Measurements from ENCODE around the gene KLF13.

Gene KLF13

GRCh38 chr15:31400222-31400927 is 73.7 kb downstream of the KLF13 start:
- no peak for DNase-seq (ENCODE audit: low read depth in 2 of 2)

DNA sequence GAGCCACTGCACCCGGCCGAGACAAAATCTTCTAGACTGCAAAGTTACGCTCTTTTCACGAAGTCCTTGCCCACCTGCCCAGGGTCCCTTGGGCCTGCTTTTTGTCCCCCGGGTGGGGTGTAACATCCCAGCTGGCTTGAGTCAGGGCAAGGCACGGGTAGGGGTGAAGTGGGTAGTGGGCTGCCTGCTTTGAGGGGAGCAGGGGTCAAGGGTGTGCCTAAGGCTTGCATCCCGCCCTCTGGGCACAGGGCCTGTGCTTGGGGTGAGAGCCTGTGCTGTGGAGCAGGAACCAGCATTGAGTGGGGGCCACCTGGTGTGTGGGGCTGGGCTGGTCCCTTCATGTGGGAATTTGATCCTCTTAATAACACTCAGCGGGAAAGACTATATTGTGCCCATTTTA is 74.6 kb downstream of the KLF13 start:
- no peak for DNase-seq (ENCODE audit: low read depth in 2 of 2)

DNA sequence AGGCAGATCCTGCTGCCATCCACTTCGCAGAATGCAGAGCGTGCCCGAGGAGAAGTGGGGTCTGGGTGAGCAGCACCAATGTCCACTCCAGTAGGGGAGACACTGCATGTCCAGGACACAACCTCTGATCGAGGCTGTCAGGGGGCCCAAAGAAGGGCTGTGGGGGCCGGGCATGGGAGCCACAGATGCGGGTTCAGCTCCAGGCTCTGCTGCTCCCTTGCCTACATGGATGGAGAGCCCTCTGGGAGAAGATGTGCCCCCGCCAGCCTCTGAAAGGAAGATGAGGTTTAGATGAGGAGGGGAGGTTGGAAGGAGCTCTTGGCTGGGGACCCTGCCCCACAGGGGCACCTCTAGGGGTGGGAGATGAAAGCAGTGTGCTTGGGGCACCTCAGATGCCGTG is 75.4 kb downstream of the KLF13 start:
- no peak for DNase-seq (ENCODE audit: low read depth in 2 of 2)

DNA sequence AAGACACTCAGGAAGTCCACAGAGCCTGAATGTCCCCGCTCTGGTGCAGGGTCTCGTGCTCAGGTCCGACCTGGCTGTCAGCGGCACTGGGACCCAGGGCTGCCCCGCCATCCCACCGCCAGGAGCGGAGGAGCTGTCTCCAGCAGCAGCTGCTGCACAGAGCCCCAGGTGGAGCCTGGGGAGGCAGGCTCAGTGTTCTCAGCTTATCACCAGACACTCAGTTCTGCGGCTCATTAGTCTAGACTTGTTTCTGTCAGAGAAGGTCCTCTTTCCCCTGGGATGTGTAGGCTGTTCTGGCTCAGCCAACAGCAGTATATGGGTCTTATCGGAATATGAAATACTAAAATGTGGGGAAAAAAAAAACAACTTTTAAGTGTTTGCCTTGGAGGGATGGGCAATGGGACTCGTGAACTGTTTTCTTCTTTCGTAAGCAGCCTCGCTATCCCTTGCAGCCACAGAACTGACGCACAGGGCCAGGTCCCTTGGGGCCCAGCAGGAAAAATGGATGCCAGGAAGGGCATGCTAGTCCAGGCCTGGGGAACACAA is 75.9 kb downstream of the KLF13 start:
- DNase-seq (ENCODE audit: low read depth in 2 of 2): no peak

DNA sequence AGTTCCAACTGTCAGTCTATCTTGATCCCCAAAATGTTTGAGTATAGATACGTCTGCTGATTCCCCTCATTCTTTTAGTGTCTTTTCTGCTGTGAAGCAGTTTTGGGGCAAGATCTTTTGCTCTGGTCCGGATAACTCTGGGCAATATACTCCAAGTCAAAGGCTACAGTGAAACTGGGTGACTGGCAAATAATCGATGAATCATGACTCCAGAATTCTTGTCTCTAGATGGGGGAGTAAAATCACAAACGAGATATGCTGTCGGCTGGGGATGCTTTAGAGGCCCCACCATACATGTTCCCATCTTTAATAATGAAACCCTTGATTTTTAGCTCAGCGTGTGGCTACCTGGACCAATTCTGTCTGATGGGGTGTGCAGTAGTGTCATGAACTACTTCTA is 76.5 kb downstream of the KLF13 start:
- no peak for DNase-seq (ENCODE audit: low read depth in 2 of 2)

DNA sequence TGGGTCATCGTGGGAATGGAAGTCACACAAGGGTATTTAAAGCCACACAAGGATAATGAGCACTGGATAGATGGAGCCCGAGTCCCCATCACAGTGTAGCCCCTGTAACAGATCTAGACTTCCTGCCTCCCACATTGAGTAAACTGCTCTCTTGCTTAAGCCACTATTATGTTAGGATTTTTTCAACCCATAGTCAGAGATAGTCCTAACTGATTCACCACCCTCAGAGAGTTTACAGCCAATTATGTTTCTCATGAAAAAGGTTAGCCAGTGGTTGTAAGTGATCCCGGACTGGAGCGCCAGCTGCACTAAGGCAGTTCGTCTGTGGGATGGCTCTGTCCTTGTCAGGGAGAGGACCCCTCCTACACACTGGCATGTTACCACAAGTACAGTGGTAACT is 77.0 kb downstream of the KLF13 start:
- DNase-seq (ENCODE audit: low read depth in 2 of 2): no peak

GRCh38 chr15:31404345-31404744 is 77.7 kb downstream of the KLF13 start:
- DNase-seq (ENCODE audit: low read depth in 2 of 2): no peak

- DNase-seq (ENCODE audit: low read depth in 2 of 2): no peak
These were observed 78.7 kb downstream of the KLF13 start for GRCh38 chr15:31405200-31405920.

- no peak for DNase-seq (ENCODE audit: low read depth in 2 of 2)
These were observed 80.7 kb downstream of the KLF13 start for GRCh38 chr15:31407376-31407775.

GRCh38 chr15:31407851-31408250 is 81.2 kb downstream of the KLF13 start:
- DNase-seq (ENCODE audit: low read depth in 2 of 2): no peak

- DNase-seq (ENCODE audit: low read depth in 2 of 2): no peak
These were observed 82.1 kb downstream of the KLF13 start for GRCh38 chr15:31408724-31409123.

- no peak for DNase-seq (ENCODE audit: low read depth in 2 of 2)
These were observed 82.5 kb downstream of the KLF13 start for GRCh38 chr15:31409171-31409570.

- no peak for DNase-seq (ENCODE audit: low read depth in 2 of 2)
These were observed 86.2 kb downstream of the KLF13 start for GRCh38 chr15:31412824-31413223.

GRCh38 chr15:31415201-31415600 is 88.6 kb downstream of the KLF13 start:
- no peak for DNase-seq (ENCODE audit: low read depth in 2 of 2)

DNA sequence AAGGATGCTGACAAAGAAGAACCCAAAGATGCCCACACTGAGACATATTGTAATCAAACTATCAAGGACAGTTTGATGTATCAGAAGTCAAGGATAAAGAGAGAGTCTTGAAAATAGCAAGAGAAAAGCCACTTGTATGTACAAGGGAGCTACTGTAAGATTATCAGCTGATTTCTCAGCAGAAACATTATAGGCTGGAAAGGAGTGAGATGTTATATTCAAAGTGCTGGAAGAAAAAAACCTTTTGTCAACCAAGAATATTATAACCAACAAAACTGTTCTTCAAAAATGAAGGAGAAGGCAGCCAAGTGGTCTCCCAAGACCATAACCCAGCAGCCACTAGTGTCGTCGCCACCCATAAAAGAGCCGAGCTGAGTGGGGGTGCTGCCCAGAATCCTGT is 93.2 kb downstream of the KLF13 start:
- no peak for DNase-seq (ENCODE audit: low read depth in 2 of 2)

GRCh38 chr15:31427411-31427810 is 100.8 kb downstream of the KLF13 start:
- DNase-seq (ENCODE audit: low read depth in 2 of 2): no peak

Data from stimulated activated CD8-positive, alpha-beta memory T cell treated with anti-CD3 and anti-CD28 coated beads, Interleukin-2, amount 100 ng/mL, for 48 hours (primary cell).